VCaP (cell line): Measurements from ENCODE around the gene SPARC.

Source experiments
- H3K27ac ChIP-seq: fragments of 450-650 bp; 2 replicates; pipeline ENCODE4 v1.5.1; 2017
- CTCF ChIP-seq: fragments of 450-650 bp; conservative IDR thresholded peaks from 2 replicates; pipeline ENCODE4 v1.5.1; 2017; ENCODE audit warnings: mild to moderate bottlenecking, moderate library complexity

Gene SPARC

GRCh38 chr5:151709109-151709735 lies 22.5 kb upstream of the SPARC start:
- no peak for TF ChIP-seq CTCF
- no peak overlapping the region for H3K27ac ChIP-seq

- TF ChIP-seq CTCF = no peak
- no peak overlapping the region for H3K27ac ChIP-seq
These were observed 21.4 kb upstream of the SPARC start for GRCh38 chr5:151708126-151708525.

GRCh38 chr5:151707567-151707966 lies 20.9 kb upstream of the SPARC start:
- TF ChIP-seq CTCF = no peak
- no peak overlapping the region for H3K27ac ChIP-seq

GRCh38 chr5:151706906-151707305 lies 20.2 kb upstream of the SPARC start:
- H3K27ac ChIP-seq = no peak overlapping the region

GRCh38 chr5:151703780-151704179 lies 17.1 kb upstream of the SPARC start:
- no peak overlapping the region for H3K27ac ChIP-seq
- TF ChIP-seq CTCF = no peak

More at GRCh38 chr5:151706906-151707305, 20.2 kb upstream of the SPARC start:
- TF ChIP-seq CTCF = no peak

GRCh38 chr5:151703227-151703626 lies 16.5 kb upstream of the SPARC start:
- no peak overlapping the region for H3K27ac ChIP-seq
- TF ChIP-seq CTCF = no peak

GRCh38 chr5:151700820-151701219 lies 14.1 kb upstream of the SPARC start:
- no peak overlapping the region for H3K27ac ChIP-seq
- no peak for TF ChIP-seq CTCF
